Measurements from ENCODE around the gene MYOG. TPM values are rescaled to one million over a fixed set of nuclear protein-coding genes. Genes with fewer than 3 reads are reported as not detected.

Gene MYOG
- total RNA-seq, 4 donors from 2014 or later: not detected

DNA sequence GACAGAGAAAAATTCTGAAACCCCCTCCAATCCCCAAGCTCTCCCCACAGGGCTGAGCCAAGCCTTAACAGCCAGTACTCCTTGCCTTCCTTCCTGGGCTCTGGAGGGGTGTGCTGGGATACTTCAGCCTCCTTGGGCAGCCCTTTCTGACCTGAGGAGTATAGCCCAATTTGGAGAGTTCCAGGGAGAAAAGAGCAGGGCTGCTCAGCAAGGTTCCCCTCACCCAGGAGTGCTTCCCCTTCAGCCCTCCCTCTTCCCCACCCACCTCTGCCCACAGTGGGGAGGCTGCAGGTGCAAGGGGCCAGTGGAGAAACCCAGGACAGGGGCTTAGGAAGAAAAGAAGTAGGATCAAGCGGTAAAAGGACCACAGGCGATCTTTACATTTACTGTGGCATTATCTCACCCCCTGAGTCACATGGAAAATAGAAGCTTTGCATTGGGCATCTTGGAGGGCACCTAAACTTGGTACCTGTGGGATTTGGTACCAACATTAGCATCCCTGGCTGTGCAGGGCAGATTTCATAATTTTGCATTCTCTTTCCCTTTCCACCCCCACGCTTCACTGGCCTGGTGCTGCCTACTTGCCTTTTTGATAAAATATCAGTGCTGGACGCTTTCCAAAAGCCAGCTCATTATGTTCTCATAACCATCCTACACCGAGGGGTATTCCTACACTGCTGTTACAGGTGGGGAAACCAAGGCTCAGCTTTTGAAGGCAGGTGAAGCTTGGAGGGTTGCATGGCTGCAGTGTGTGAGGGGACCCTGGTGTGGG, 38.9 kb upstream of the MYOG start:
- Histone ChIP-seq H3K4me3 (no peak overlapping the region), H3K36me3 (no peaks in the 10 kb centered on the region), H3K9me3 (no peaks in the 10 kb centered on the region), H3K27ac (no peak overlapping the region), H3K4me1 (peaks cover 6 to 23% (median 10%) of the 10 kb centered on the region in 4 donors), H3K27me3 (peaks cover 67% of the 10 kb centered on the region)
- in situ Hi-C loops (cut with MboI; ENCODE audit: low pct_ligation_motif_present in 1 of 4, low pct_unique_long_range_greater_than_20kb in 1 of 4, low sequenced_read_pairs in 3 of 4): no loop called here
- TF ChIP-seq EP300 (IDR thresholded peaks at IDR 0.05; ENCODE audit: low read depth) (no peak), POLR2AphosphoS5 (IDR thresholded peaks at IDR 0.05) (no peak), POLR2A (IDR thresholded peaks at IDR 0.05) (no peak)
- TF ChIP-seq, protein P1, sequence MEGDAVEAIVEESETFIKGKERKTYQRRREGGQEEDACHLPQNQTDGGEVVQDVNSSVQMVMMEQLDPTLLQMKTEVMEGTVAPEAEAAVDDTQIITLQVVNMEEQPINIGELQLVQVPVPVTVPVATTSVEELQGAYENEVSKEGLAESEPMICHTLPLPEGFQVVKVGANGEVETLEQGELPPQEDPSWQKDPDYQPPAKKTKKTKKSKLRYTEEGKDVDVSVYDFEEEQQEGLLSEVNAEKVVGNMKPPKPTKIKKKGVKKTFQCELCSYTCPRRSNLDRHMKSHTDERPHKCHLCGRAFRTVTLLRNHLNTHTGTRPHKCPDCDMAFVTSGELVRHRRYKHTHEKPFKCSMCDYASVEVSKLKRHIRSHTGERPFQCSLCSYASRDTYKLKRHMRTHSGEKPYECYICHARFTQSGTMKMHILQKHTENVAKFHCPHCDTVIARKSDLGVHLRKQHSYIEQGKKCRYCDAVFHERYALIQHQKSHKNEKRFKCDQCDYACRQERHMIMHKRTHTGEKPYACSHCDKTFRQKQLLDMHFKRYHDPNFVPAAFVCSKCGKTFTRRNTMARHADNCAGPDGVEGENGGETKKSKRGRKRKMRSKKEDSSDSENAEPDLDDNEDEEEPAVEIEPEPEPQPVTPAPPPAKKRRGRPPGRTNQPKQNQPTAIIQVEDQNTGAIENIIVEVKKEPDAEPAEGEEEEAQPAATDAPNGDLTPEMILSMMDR (IDR thresholded peaks at IDR 0.05): no peak
- intact Hi-C loops (cut with DNase I; ENCODE audit: low total_unique reads): no loop called here
- DNase-seq: no peak
- 71% methylated on average over 1 to 5 of the region's 5 CpGs for WGBS, 2 donors (ENCODE audit: low coverage in 1 of 2)

GRCh38 chr1:203124011-203124410, 38.2 kb upstream of the MYOG start:
- intact Hi-C loops (cut with DNase I; ENCODE audit: low total_unique reads) (no loop called here), in situ Hi-C loops (cut with MboI; ENCODE audit: low pct_ligation_motif_present in 1 of 4, low pct_unique_long_range_greater_than_20kb in 1 of 4, low sequenced_read_pairs in 3 of 4) (no loop called here)
- TF ChIP-seq, protein P1 (IDR thresholded peaks at IDR 0.05): no peak
- TF ChIP-seq POLR2A (IDR thresholded peaks at IDR 0.05) (no peak), EP300 (IDR thresholded peaks at IDR 0.05; ENCODE audit: low read depth) (no peak), POLR2AphosphoS5 (IDR thresholded peaks at IDR 0.05) (no peak)
- H3K4me1 ChIP-seq: peaks cover 6 to 21% (median 10%) of the 10 kb centered on the region in 4 donors
- peaks cover 74% of the 10 kb centered on the region for H3K27me3 ChIP-seq
- H3K4me3 ChIP-seq: no peak overlapping the region
- H3K27ac ChIP-seq: no peak overlapping the region
- no peaks in the 10 kb centered on the region for H3K9me3 ChIP-seq
- DNase-seq: no peak
- 56 to 64% methylated on average over 4 to 5 of the region's 5 CpGs for WGBS, 2 donors (ENCODE audit: low coverage in 1 of 2)
- no peaks in the 10 kb centered on the region for H3K36me3 ChIP-seq

DNA sequence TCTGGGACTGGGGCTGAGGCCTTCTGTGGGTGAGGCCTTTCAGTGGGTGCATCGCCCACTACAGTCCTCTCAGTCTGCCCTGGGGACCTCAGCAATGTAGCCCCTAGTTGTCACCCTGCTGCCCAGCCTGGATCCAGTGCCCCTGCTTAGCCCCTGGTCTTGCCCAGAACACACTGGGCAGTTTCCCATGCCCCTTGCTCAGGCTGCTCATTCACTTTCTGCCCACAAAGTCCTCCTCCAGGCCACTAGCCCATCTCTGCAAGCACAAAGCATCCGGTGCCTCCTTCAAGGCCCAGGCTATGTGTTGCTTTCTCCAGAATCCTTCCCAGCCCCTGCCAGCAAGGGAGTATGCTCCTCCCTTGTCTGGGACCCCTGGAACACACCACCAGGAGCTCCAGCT, 36.3 kb upstream of the MYOG start:
- no peak overlapping the region for H3K4me3 ChIP-seq
- DNase-seq: no peak
- H3K27ac ChIP-seq: no peak overlapping the region
- 80% methylated on average over 1 of the region's 2 CpGs; no CpG with 5 or more reads in 1 of the 2 donors for WGBS, 2 donors (ENCODE audit: low coverage in 1 of 2)
- TF ChIP-seq EP300 (IDR thresholded peaks at IDR 0.05; ENCODE audit: low read depth) (no peak), POLR2AphosphoS5 (IDR thresholded peaks at IDR 0.05) (no peak), POLR2A (IDR thresholded peaks at IDR 0.05) (no peak)
- TF ChIP-seq, protein P1 (IDR thresholded peaks at IDR 0.05): no peak
- in situ Hi-C loops (cut with MboI; ENCODE audit: low pct_ligation_motif_present in 1 of 4, low pct_unique_long_range_greater_than_20kb in 1 of 4, low sequenced_read_pairs in 3 of 4) (no loop called here), intact Hi-C loops (cut with DNase I; ENCODE audit: low total_unique reads) (no loop called here)
- no peaks in the 10 kb centered on the region for H3K36me3 ChIP-seq
- H3K27me3 ChIP-seq: peaks cover 83% of the 10 kb centered on the region
- no peaks in the 10 kb centered on the region for H3K9me3 ChIP-seq
- peaks cover 0 to 13% (median 4%) of the 10 kb centered on the region in 4 donors for H3K4me1 ChIP-seq

- DNase-seq: no peak
- intact Hi-C loops (cut with DNase I; ENCODE audit: low total_unique reads): no loop called here
- no peaks in the 10 kb centered on the region for H3K36me3 ChIP-seq
- no peaks in the 10 kb centered on the region for H3K9me3 ChIP-seq
- in situ Hi-C loops (cut with MboI; ENCODE audit: low pct_ligation_motif_present in 1 of 4, low pct_unique_long_range_greater_than_20kb in 1 of 4, low sequenced_read_pairs in 3 of 4): no loop called here
- H3K4me3 ChIP-seq: no peak overlapping the region
- WGBS, 2 donors (ENCODE audit: low coverage in 1 of 2): 61 to 62% methylated on average over 8 to 11 of the region's 11 CpGs
- peaks cover 83% of the 10 kb centered on the region for H3K27me3 ChIP-seq
- no peak for TF ChIP-seq POLR2AphosphoS5 (IDR thresholded peaks at IDR 0.05)
- TF ChIP-seq, protein P1 (IDR thresholded peaks at IDR 0.05): no peak
- TF ChIP-seq POLR2A (IDR thresholded peaks at IDR 0.05): no peak
- no peak for TF ChIP-seq EP300 (IDR thresholded peaks at IDR 0.05; ENCODE audit: low read depth)
- peaks cover 0 to 7% (median 3%) of the 10 kb centered on the region in 4 donors for H3K4me1 ChIP-seq
- H3K27ac ChIP-seq: no peak overlapping the region
Measured at GRCh38 chr1:203121186-203122015, 35.6 kb upstream of the MYOG start.

Data from transverse colon (tissue), 4 donors.